Regular cardiac myocyte (primary cell): ENCODE results near the gene RESP18. TPM values are rescaled to one million over a fixed set of nuclear protein-coding genes. Genes with fewer than 3 reads are reported as not detected.

ENCODE experiments used
- total RNA-seq: library from RNA; depleted of rRNA; stranded (reverse); fragments of >200 nt; gene quantifications from 2 replicates; pipeline ENCODE4 v1.2.3, GENCODE V29; 2014

Gene RESP18
- total RNA-seq, result not detected in 2 replicates

GRCh38 chr2:219332542-219332941 is at the start of gene RESP18:
Gene RESP18 (minus strand): TSS chr2:219332744.

GRCh38 chr2:219309278-219309677 is 23.3 kb downstream of the RESP18 start, which contains the start of gene PTPRN:
Gene PTPRN (minus strand): TSS chr2:219309401. CDS start chr2:219309332, 69 bp downstream.

GRCh38 chr2:219279151-219279915 is 53.2 kb downstream of the RESP18 start, which contains the start of gene DNAJB2:
Gene DNAJB2 (plus strand): TSS chr2:219279366. CDS start chr2:219279834, 468 bp downstream.

Other genes with a start within 250 kb of the RESP18 start
- gene NHEJ1, start 171.9 kb downstream of the RESP18 start, total RNA-seq, result 15.0 and 16.1 TPM in 2 replicates
- 0.58 and 1.7 TPM in 2 replicates for gene SLC23A3, start 162.7 kb downstream of the RESP18 start, total RNA-seq
- gene CNPPD1, start 155.8 kb downstream of the RESP18 start, total RNA-seq, result 16.3 and 25.7 TPM in 2 replicates
- gene RETREG2, start 154.5 kb downstream of the RESP18 start, total RNA-seq, result 70.2 and 91.9 TPM in 2 replicates
- gene ZFAND2B, start 126.0 kb downstream of the RESP18 start, total RNA-seq, result 20.6 and 23.4 TPM in 2 replicates
- gene ABCB6, start 113.8 kb downstream of the RESP18 start, total RNA-seq, result 57.9 and 62.9 TPM in 2 replicates
- 36.4 and 39.9 TPM in 2 replicates for gene ATG9A, start 103.1 kb downstream of the RESP18 start, total RNA-seq
- gene ANKZF1, start 102.9 kb downstream of the RESP18 start, total RNA-seq, result 23.0 and 57.8 TPM in 2 replicates
- gene GLB1L, start 87.3 kb downstream of the RESP18 start, total RNA-seq, result 5.8 and 12.7 TPM in 2 replicates
- 14.0 and 26.2 TPM in 2 replicates for gene STK16, start 87.3 kb downstream of the RESP18 start, total RNA-seq
- not detected in 2 replicates for gene TUBA4B, start 79.5 kb downstream of the RESP18 start, total RNA-seq
- 30.2 and 38.0 TPM in 2 replicates for gene TUBA4A, start 78.8 kb downstream of the RESP18 start, total RNA-seq
- 21.7 and 47.6 TPM in 2 replicates for gene DNAJB2, start 53.4 kb downstream of the RESP18 start, total RNA-seq
- gene PTPRN, start 23.3 kb downstream of the RESP18 start, total RNA-seq, result 2.1 and 12.7 TPM in 2 replicates
- gene DNPEP, start 55.2 kb upstream of the RESP18 start, total RNA-seq, result 50.0 and 61.2 TPM in 2 replicates
- gene DES, start 85.6 kb upstream of the RESP18 start, total RNA-seq, result 0.77 and 1.7 TPM in 2 replicates
- 7.9 and 13.0 TPM in 2 replicates for gene SPEG, start 102.1 kb upstream of the RESP18 start, total RNA-seq
- gene GMPPA, start 166.1 kb upstream of the RESP18 start, total RNA-seq, result 50.2 and 71.5 TPM in 2 replicates
- 0.85 TPM in 1 of 2 replicates, not detected in the other for gene ASIC4, start 181.7 kb upstream of the RESP18 start, total RNA-seq
- 101 and 192 TPM in 2 replicates for gene CHPF, start 211.1 kb upstream of the RESP18 start, total RNA-seq
- 0.96 and 2.0 TPM in 2 replicates for gene TMEM198, start 211.3 kb upstream of the RESP18 start, total RNA-seq
- gene OBSL1, start 238.8 kb upstream of the RESP18 start, total RNA-seq, result 26.6 and 45.1 TPM in 2 replicates
- 0.56 TPM in 1 of 2 replicates, not detected in the other for gene INHA, start 239.6 kb upstream of the RESP18 start, total RNA-seq